ENCODE data around the gene CORO7. TPM values are rescaled to one million over a fixed set of nuclear protein-coding genes. Genes with fewer than 3 reads are reported as not detected.

Gene CORO7
- total and polyA plus RNA-seq, 9 of the 15 experiments (the other 6 are each of a cell fraction or from before 2014, with no cell fraction given), result 0.45 to 77.2 (median 18.7) TPM

GRCh38 chr16:4350787-4351659, 65.4 kb downstream of the CORO7 start, which contains the start of gene PAM16 (continued):
- no peak for TF ChIP-seq ZNF449 (CRISPR knock-in tag; IDR thresholded peaks at IDR 0.05)
- TF ChIP-seq BCLAF1 (IDR thresholded peaks at IDR 0.05; ENCODE audit: borderline replicate concordance in 1 of 2, control insufficient read depth in 1 of 2, low read depth in 2 of 2, low read length in 1 of 2), result no peak
- TF ChIP-seq ZNF24 (IDR thresholded peaks at IDR 0.05), result no peak
- no peak for TF ChIP-seq ZNF253 (CRISPR knock-in tag; conservative IDR thresholded peaks at IDR 0.05)
- no peak for TF ChIP-seq NCOA1 (IDR thresholded peaks at IDR 0.05; ENCODE audit: low read depth)
- TF ChIP-seq PREB (CRISPR knock-in tag; IDR thresholded peaks at IDR 0.05), result no peak
- TF ChIP-seq ATF4 (CRISPR knock-in tag; IDR thresholded peaks at IDR 0.05), result no peak
- no peak for TF ChIP-seq ZBTB40 (IDR thresholded peaks at IDR 0.05)
- no peak for TF ChIP-seq ZBTB40 (CRISPR knock-in tag; IDR thresholded peaks at IDR 0.05)

Data from K562 (cell line).